ENCODE measurements around the gene C4orf51.
A peak's percentile ranks its signal among the peaks of the same experiment; 100 is the strongest.
"Not testable (repeated sequence)": the region's sequence is repeated elsewhere in the genome, so short reads cannot be mapped to it uniquely, and the experiment has no call there.

Gene C4orf51

DNA sequence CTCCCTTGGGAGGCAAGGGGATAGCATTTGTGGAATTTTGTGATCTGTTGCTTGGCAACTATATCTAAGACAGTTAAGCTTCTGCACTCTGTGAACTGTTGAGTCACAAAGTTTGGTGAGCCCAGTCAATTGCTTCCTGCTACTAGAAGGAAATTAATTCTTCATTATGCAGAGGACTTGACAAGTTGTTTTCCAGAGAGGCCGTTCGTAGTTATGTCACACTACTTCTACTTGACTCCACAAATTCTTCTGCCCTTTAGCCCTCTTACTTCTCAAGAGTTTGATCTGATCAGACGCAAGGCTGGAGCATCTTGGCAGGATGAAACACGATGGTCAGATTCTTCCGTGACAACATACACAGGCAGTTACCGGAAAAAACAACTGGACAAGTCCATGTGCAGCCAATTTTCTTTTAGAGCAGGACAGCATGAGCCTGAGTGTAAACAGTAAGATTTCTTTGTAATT, at the start of gene C4orf51:
TSS of gene C4orf51 (plus strand) at position 156 of the 465 bp plus-strand sequence. CDS start at position 214, 58 bp downstream.
- DNase-seq: peak; percentile 22 to 29

DNA sequence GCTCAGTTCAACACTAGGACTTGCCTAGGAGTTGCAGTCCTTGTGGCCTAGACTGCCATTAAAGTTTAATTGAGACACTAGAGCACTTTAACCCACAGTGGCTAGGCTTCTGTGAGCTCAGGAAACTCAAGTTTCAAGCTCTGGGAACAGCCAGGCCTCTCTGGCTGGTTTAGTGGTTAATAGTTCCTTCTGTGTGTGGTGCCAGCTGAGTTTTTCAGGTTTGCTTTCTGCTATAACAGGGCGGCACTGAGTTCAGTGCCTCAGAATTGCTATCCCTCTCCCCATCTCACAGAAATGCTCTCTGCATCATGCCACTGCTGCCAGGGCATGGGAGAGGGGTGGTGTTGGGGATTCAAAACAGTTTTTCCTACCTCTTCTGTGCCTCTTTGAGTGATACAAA, 44.8 kb upstream of the C4orf51 start:
- DNase-seq: no peak

DNA sequence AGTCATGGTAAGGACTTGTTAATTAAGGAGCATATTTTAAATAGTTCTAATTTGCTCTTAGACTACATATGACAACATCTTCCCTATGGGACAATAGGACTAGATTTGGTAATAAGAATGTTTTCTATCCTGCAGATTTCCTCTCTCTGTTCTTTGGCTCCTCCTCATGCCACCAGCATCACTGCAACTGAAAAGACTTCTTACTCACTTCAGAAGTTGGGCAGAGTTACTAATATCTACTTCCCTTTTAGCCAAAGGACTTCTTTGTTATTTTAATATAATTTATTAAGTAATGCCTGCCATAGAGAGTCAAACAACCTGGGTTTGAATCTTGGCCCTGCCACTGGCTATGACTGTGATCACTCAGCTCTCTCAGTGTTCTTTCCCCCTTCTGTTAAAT, 44.3 kb upstream of the C4orf51 start:
- DNase-seq: no peak

DNA sequence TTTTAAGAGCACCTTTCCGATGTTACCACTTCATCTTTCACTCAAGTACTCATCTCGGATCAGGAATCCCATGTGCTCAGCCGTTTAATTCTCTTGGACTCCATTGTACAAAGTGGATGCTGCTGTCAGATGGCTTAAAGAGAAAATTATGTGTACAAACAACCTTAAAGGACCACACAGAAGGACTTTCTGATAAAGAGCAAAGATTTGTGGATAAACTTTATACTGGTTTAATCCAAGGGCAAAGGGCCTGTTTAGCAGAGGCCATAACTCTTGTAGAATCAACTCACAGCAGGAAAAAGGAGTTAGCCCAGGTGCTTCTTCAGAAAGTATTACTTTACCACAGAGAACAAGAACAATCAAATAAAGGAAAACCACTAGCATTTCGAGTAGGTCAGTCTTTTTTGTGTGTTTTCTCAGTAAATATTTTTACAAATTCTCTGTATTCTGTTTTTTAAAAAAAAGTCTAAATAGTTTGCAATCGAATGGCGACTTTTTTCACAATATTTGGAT, 40.7 kb upstream of the C4orf51 start:
- DNase-seq: no peak

DNA sequence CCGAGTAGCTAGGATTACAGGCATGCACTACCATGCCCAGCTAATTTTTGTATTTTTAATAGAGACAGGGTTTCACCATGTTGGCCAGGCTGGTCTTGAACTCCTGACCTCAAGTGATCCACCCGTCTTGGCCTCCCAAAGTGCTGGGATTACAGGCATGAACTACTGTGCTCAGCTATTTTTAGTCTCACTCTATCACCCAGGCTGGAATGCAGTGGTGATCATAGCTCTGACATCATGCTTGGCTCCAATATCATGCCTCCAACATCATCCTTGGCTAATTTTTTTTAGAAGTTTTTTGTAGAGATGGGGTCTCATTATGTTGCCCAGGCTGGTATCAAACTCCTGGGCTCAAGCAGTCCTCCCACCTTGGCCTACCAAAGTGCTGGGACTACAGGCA, 39.7 kb upstream of the C4orf51 start:
- not testable (repeated sequence) for DNase-seq

DNA sequence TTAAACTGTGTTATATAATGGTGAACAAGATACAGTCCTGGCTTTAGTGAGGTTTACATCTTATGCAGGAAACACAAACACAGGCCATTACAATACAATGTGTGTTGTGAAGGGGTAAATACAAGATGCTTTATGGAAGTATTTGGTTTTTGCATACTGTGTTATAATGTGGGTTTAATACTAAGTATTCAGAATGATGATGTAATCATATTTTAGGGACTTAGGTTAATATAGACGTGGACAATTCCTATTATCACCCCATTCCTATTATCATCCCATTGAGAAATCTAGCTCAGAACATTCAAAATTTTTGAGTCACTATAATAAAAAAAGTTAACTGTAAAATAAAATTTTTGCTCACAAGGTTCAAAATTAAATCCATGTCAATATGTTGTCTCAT, 36.7 kb upstream of the C4orf51 start:
- no peak for DNase-seq

DNA sequence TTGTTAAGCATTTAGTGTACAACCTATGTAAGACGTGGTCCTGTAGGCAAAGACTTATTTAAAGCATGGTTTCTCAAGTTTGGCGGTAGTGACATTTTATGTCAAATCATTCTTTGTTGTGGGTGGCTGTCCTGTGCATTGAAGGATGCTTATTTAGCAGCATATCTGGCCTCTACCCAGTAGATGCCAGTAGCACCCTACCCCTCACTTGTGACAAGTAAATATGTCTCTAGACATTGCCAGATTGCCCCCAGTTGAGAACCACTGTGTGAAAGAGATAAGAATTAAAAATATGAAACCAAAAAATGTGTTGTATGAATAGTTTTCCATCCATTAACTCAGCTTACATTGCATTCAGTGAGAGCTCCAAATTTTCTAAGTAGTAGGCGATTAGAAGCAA, 35.2 kb upstream of the C4orf51 start:
- no peak for DNase-seq

DNA sequence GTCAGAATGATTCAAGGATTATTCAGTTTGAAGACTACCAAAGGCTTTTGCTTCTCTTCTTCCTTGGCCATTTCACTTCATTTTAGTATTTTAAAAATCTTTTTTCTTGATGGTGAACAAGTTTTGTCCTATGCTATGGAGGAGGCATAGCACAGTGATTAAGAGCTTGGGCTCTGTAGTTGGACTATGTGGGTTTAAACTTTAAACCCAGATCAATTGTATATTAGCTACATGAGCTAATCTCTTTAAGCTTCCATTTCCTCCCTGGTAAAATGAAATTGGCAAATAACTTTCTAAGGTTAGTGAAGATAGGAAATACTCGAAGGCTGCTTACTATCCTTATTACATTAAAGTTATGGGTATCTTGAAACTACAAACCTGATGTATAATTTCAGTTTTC, 23.8 kb upstream of the C4orf51 start:
- no peak for DNase-seq

DNA sequence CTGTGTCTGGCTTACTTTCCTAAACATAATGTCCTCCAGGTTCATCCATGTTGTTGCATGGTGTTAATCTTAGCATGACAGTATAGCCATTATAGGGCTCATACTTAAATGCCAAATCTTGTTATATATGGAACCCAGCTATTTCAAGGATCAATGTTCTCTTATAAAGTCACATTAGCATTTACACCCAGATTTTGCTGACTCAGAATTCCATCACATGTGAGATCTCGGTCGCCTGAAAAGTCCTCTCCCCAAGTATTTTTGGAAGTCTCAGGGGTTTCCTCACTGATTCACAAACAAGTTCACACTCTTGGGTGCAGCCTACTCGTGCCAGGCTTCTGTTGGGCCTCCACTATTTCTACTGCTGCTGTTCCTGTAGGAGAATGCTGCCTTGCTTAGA, 19.9 kb upstream of the C4orf51 start:
- DNase-seq: no peak

DNA sequence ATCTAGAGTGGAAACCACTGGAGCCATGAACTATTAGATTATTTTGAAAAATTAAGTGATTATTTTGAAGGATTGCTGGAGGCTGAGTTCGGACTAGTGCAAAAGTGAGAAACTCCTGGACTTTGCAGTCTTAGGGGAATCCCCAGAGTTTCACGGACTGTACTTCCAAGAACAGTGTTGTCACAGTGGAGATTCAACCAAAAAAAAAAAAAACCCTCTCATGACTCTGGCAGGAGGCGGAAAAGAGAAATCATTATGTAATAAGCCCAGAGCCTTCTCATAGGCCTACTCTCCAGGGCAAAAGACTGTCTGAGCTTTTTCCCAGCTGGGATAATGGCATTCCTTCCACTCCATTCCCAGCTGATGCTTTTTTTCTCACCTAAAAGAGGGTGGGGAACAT, 16.8 kb upstream of the C4orf51 start:
- no peak for DNase-seq

DNA sequence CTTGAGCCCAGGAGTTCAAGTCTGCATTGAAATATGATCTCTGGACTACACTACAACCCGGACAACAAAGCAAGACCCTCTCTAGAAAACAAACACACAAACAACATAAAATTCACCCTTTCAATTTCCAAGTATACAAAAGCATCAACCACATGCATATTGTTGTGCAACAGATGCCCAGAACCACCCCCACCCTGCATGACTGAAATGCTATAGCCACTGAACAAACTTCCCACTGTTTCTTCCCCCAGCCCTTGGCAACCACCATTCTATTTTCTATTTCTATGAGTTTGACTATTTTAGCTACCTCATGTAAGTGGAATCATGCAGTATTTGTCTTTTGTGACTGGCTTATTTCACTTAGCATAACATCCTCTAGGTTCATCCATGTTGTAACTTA, 14.2 kb upstream of the C4orf51 start:
- DNase-seq: no peak

DNA sequence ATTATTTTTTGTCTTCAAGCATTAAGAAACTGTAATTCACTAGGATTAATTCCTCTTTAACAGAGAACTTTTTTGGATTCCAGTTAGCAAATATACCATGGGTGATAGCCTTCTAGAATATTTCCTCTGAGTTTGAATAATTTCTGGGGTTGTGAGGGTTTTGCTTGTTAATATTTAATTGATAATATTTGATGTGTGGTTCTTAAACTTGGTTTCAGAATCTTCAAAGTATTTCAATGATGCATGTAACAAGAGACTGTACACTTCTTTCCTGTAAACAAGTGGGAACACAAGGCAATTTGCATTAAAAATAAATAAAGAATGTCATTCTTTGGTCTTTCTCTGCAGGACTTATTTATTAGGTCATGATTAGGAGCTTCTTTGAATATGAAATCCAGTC, 9.5 kb upstream of the C4orf51 start:
- DNase-seq: no peak

DNA sequence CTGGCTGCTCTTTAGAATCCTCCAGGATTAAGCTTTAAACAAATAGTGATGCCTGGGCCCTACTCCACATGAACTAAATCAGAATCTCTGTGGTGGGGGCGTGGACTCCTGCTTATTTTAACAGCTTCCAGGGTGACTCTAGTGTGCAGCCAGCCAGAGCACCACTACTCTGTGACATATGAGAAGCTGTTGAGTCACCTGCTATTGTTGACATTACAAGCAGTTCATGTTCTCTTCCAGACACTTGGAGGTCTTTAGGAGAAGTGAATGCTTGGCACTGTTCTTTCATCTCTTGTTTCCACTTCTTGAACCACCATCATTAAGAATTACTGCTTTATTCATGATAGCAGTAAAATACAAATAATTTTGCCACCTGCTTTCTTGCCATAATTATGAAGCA, 426 bp upstream of the C4orf51 start:
- peak; percentile 90 to 92 for DNase-seq

DNA sequence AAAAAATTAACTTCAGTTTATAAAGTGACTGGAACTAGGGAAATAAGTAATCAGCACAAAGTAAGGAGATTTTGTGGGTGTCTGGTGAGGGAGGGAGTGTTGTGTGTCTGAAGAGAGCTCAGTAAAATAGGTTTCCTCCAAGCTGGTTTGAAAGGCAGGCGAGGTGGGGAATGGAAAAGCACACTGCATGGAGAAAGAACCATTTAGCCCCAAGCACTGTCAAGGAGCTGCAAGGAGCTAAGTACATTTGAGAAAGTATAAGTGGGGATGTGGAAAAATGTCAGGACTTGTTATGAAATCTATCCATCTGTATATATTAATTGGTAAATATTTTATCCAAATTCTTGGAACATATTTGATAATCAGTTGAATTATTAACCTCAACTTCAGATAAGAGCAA, 956 bp downstream of the C4orf51 start:
- DNase-seq: no peak

DNA sequence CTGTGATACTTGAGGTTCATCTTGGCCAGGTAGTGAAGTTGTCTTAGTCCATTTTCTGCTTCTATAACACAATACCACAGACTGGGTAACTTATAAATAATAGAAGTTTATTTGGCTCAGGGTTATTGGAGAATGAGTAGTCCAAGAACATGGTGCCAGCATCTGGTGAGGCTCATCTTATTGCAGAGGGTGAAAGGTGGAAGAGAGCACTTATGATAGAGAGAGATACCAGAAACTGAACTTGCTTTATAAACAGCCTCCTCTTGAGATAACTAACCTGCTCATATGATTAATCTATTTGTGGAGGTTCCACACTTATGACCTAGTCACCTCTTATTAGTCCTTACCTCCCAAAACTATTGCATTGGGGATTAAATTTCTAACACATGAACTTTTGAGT, 1.6 kb downstream of the C4orf51 start:
- no peak for DNase-seq

DNA sequence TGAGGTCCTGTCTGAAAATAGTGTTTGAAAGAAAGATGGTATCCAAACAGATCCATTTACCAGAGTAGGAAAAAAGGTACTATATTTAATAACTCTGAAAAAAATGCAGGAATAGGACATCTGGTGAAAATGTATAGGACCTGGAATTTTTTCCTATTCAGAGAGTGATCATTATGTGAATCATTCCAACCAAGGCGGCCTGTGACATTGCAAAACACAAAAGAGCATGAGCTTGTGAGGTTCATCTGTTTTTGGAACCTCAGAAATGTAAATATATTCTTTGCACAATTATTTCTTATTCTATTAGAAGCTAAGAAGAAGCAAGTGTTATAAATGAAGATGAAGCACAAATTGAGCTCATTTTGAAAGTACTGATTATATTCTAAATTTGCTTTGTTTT, 2.0 kb downstream of the C4orf51 start:
- no peak for DNase-seq

DNA sequence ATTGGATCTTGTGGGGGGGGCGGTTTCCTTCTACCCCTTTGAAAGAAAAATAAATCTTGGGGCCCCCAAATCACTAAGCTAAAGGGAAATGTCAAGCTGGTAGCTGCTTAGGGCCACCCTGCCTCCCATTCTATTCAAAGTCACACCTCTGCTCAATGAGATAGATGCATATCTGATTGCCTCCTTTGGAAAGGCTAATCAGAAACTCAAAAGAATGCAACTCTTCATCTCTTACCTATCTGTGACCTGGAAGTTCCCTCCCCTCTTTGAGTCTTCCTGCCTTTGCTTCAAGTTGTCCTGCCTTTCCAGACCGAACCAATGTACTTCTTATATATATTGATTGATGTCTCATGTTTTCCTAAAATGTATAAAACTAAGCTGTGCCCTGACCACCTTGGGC, 7.0 kb downstream of the C4orf51 start:
- DNase-seq: no peak

DNA sequence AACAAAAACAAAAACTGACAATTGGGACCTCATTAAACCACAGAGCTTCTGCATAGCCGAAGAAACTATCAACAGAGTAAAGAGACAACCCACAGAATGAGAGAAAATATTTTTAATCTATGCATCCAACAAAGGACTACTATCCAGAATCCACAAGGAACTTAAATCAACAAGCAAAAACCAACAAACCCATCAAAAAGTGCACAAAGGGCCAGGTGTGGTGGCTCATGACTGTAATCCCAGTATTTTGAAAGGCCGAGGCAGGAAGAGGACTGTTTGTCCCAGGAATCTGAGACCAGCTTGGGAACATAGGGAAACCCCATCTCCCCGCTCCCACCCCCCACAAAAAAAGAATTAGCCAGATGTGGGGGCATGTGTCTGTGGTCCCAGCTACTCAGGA, 10.7 kb downstream of the C4orf51 start:
- DNase-seq: no peak

DNA sequence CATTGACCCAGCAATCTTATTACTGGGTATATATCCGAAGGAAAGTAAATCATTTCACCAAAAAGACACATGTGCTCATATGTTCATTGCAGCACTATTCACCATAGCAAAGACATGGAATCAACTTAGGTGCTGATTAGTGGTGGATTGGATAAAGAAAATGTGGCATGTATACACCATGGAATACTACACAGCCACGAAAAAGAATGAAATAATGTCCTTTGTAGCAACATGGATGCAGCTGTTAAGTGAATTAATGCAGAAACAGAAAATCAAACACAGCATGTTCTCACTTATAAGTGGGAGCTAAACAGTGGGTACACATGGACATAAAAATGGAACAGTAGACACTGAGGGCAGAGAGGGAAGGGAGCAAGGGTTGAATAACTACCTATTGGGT, 11.5 kb downstream of the C4orf51 start:
- DNase-seq: not testable (repeated sequence)

DNA sequence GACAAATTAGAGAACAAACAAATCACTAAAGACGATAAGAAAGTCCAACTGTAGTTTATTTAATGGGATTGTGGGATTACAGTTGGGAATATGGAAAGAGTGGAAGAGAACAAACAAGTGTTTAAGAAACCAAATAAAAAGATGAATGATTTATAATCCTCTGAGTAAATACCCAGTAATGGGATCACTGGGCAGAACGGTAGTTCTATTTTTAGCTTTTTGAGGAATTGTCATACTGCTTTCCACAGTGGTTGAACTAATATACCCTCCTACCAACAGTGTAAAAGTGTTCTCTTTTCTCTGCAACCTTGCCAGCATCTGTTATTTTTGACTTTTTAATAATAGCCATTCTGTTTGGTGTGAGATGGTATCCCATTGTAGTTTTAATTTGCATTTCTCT, 15.0 kb downstream of the C4orf51 start:
- DNase-seq: peak; percentile 45 to 64

DNA sequence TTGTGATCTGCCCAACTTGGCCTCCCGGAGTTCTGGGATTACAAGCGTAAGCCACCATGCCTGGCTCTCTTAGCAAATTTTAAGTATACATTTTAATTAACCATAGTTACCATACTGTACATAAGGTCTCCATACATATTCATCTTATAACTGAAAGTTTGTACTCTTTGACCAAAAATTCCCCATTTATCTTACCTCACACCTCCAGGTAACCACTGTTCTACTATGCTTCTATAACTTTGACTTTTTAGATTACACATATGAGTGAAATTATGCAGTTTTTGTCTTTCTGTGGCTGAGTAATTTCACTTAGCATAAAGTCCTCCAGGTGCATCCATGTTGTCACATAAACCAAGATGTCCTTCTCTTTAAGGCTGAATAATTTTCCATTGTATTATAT, 17.4 kb downstream of the C4orf51 start:
- no peak for DNase-seq

DNA sequence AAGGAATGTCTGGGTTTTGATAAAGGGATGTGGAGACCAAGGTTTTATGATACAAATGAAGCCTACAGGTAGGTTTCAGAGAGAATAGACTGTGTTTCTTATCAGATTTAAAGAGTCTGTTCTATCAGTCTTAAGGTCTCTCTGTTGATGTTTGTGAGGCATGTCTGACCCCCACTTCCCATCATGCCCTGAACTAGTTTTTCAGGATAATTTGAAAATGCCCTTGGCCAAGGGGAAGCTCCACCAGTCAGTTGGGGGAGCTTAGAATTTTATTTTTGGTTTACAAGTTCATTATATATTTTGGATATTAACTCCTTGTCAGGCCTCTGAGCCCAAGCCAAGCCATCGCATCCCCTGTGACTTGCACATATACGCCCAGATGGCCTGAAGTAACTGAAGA, 18.6 kb downstream of the C4orf51 start:
- DNase-seq: no peak

DNA sequence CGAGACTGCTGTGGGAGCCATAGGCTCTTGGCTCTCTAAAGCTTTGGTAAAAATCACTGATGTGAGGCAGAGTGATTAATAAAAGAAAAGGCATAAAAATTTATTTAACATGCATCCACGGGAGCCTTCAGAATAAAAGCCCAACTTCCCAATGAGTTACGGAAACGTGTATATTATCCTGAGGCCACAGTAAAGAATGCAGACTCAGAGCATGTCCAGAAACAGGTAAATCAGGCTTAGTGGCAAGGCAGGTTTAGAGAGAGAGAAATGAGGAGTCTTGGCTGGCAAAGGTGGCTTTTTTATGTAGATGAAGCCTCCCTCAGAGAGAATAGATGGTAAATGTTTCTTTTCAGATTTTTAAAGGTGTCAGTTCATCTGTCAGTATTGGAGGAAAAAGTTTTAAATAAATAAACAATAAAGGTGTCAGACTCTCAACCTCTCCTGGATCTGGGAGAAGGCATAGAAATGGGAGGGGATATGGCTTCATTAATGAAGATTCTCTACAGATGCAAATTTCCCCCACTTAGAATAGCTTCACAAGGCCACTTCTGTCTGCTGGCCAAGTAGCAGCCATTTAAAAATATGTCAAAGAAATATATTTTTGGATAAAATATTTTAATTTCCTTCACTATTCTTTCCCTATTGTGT, 24.0 kb downstream of the C4orf51 start:
- DNase-seq: no peak

DNA sequence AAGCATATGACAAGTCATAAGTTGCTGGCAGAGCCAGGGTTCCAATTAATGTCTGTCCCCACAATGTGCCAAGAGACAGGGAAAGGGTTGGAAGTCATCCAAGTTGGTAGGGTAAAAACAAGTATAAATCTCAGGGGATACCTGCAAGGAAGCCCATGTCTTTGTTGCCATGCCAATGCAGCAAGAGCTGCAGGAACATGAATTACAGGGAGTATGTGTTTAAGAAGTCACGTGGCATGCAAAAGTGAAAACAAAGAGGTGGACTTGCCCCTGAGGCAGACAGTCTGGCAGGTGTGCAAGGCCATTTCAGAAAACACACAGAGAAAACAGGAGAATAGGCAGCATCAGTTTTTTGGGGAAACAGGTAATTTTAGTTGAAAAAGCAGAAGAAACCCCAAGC, 29.4 kb downstream of the C4orf51 start:
- DNase-seq: peak in 1 of 2 experiments; percentile 15

DNA sequence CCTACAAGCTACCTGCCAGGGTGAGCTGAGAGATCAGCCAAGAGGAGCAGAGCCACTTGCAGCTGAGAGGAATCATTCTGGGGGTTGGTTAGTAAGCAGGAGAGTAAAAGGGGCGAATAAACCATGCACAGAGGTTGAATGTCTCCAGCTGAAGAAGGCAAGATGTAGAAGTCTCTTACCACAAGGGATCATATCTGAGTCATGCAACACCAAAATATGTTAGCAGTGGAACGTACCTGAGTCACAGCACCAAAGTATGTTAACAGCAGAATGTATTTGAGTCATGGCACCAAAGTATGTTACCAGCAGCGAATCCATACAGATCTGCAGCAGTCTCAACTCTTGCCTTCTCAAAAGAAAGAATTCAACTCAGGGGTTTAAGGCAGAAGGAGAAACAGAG, 29.9 kb downstream of the C4orf51 start:
- DNase-seq: no peak

Data from SHP77 (cell line).